HG03025 (cell line): ENCODE measurements around the gene DNM3.

Experiments used
- ATAC-seq: cut with Tn5 transposase; IDR thresholded peaks from one replicate; pipeline ENCODE4 v1.9.1; 2021; ENCODE audit warnings: mild to moderate bottlenecking, moderate library complexity; ENCODE audit not compliant: unreplicated experiment, low FRiP score

The DNM3 gene

GRCh38 chr1:171816300-171816901 is 24.9 kb upstream of the DNM3 start:
- no peak for ATAC-seq

GRCh38 chr1:171817511-171818265 is 23.6 kb upstream of the DNM3 start:
- no peak for ATAC-seq

GRCh38 chr1:171819946-171820345 is 21.4 kb upstream of the DNM3 start:
- no peak for ATAC-seq

GRCh38 chr1:171826973-171827372 is 14.3 kb upstream of the DNM3 start:
- no peak for ATAC-seq

GRCh38 chr1:171828794-171829193 is 12.5 kb upstream of the DNM3 start:
- ATAC-seq, result no peak

- no peak for ATAC-seq
Observed at GRCh38 chr1:171833091-171833825, 8.0 kb upstream of the DNM3 start.

GRCh38 chr1:171834821-171835220 is 6.5 kb upstream of the DNM3 start:
- ATAC-seq, result no peak

- no peak for ATAC-seq
Observed at GRCh38 chr1:171835891-171836290, 5.4 kb upstream of the DNM3 start.

GRCh38 chr1:171841931-171842761 is 848 bp downstream of the DNM3 start:
- no peak for ATAC-seq

GRCh38 chr1:171844381-171844780 is 3.1 kb downstream of the DNM3 start:
- ATAC-seq, result no peak

- ATAC-seq, result no peak
Observed at GRCh38 chr1:171845998-171846397, 4.7 kb downstream of the DNM3 start.

GRCh38 chr1:171849245-171849898 is 8.1 kb downstream of the DNM3 start:
- no peak for ATAC-seq

- no peak for ATAC-seq
Observed at GRCh38 chr1:171850651-171851350, 9.5 kb downstream of the DNM3 start.

GRCh38 chr1:171852272-171852671 is 11.0 kb downstream of the DNM3 start:
- no peak for ATAC-seq

GRCh38 chr1:171855381-171855780 is 14.1 kb downstream of the DNM3 start:
- ATAC-seq, result no peak

- ATAC-seq, result no peak
Observed at GRCh38 chr1:171858696-171859095, 17.4 kb downstream of the DNM3 start.

- no peak for ATAC-seq
Observed at GRCh38 chr1:171860696-171861095, 19.4 kb downstream of the DNM3 start.

GRCh38 chr1:171863531-171863930 is 22.2 kb downstream of the DNM3 start:
- no peak for ATAC-seq

GRCh38 chr1:171864308-171864707 is 23.0 kb downstream of the DNM3 start:
- ATAC-seq, result no peak

- ATAC-seq, result no peak
Observed at GRCh38 chr1:171865106-171865505, 23.8 kb downstream of the DNM3 start.
